IMR-90 (cell line): Measurements from ENCODE around the gene MAP2K2. TPM values are rescaled to one million over a fixed set of nuclear protein-coding genes. Genes with fewer than 3 reads are reported as not detected.

ENCODE experiments used
- ATAC-seq: fragments of 200-7000 bp; cut with Tn5 transposase; 2 replicates; pipeline ENCODE4 v1.9.1; 2020; ENCODE audit warnings: low read depth, mild to moderate bottlenecking, moderate library complexity
- BruUV-seq: library from RNA; stranded (reverse); fragments of 400-500 nt; replicated peaks from 2 replicates; lab custom pipeline; 2021; lab: Mats Ljungman, UMichigan
- CTCF ChIA-PET: fragments of 300-600 bp; formaldehyde crosslinking; extraction: SDS; loops from one replicate; lab custom pipeline; 2021; ENCODE audit warnings: antibody characterized with exemption; lab: Yijun Ruan, JAX
- POLR2A ChIA-PET: fragments of 300-600 bp; sonication (Branson Sonifier 250); formaldehyde crosslinking; loops from one replicate; lab custom pipeline; 2022; ENCODE audit warnings: antibody characterized with exemption; ENCODE audit not compliant: unreplicated experiment; lab: Charles Lee
- DNase-seq: peaks from one replicate; pipeline ENCODE4 v3.0.0; 2013
- H2AFZ ChIP-seq: replicated peaks from 2 replicates; pipeline ENCODE3; 2013; ENCODE audit warnings: low read length, mild to moderate bottlenecking; ENCODE audit not compliant: poor library complexity
- H2AK5ac ChIP-seq: 2 replicates; pipeline ENCODE4 v1.6.1; 2013; ENCODE audit warnings: low read depth, low read length, inconsistent platforms
- H2AK9ac ChIP-seq: replicated peaks from 2 replicates; pipeline ENCODE3; 2013; ENCODE audit warnings: mild to moderate bottlenecking, low read depth, low read length, moderate library complexity; ENCODE audit not compliant: poor library complexity
- H2BK120ac ChIP-seq: 2 replicates; pipeline ENCODE4 v1.6.1; 2013; ENCODE audit warnings: low read depth, low read length, inconsistent platforms
- H2BK15ac ChIP-seq: 3 replicates; pipeline ENCODE4 v1.6.1; 2013; ENCODE audit warnings: low read depth, low read length, inconsistent platforms
- H2BK20ac ChIP-seq: 2 replicates; pipeline ENCODE4 v1.6.1; 2013; ENCODE audit warnings: low read depth, mild to moderate bottlenecking, inconsistent platforms, low read length, moderate library complexity
- H2BK5ac ChIP-seq: 2 replicates; pipeline ENCODE4 v1.6.1; 2013; ENCODE audit warnings: mild to moderate bottlenecking, low read depth, low read length, inconsistent platforms; ENCODE audit not compliant: poor library complexity, severe bottlenecking
- H3K14ac ChIP-seq: replicated peaks from 2 replicates; pipeline ENCODE4 v1.6.1; 2013; ENCODE audit warnings: low read depth, low read length, inconsistent platforms
- H3K18ac ChIP-seq: 2 replicates; pipeline ENCODE4 v1.6.1; 2013; ENCODE audit warnings: low read depth, low read length, control low read depth
- H3K23ac ChIP-seq: 2 replicates; pipeline ENCODE4 v1.6.1; 2013; ENCODE audit warnings: low read depth, low read length, inconsistent platforms
- H3K27ac ChIP-seq: 2 replicates; pipeline ENCODE4 v1.5.1; 2013; ENCODE audit warnings: mild to moderate bottlenecking, control low read depth, low read length; ENCODE audit not compliant: insufficient read depth
- H3K27me3 ChIP-seq: 2 replicates; pipeline ENCODE4 v1.6.1; 2013; ENCODE audit warnings: low read length; ENCODE audit not compliant: control insufficient read depth, insufficient read depth
- H3K36me3 ChIP-seq: 2 replicates; pipeline ENCODE4 v1.6.1; 2013; ENCODE audit warnings: low read length, mixed read lengths; ENCODE audit not compliant: control insufficient read depth, insufficient read depth
- H3K4ac ChIP-seq: 2 replicates; pipeline ENCODE4 v1.6.1; 2013; ENCODE audit warnings: low read depth, low read length, inconsistent platforms
- H3K4me1 ChIP-seq: 2 replicates; pipeline ENCODE4 v1.6.1; 2013; ENCODE audit warnings: low read length, mixed read lengths; ENCODE audit not compliant: control insufficient read depth, insufficient read depth
- H3K4me2 ChIP-seq: 2 replicates; pipeline ENCODE4 v1.6.1; 2013; ENCODE audit warnings: low read depth, mild to moderate bottlenecking, control low read depth, low read length, moderate library complexity
- H3K4me3 ChIP-seq: 2 replicates; pipeline ENCODE4 v1.5.1; 2013; ENCODE audit warnings: low read depth, mild to moderate bottlenecking, control low read depth, low read length, moderate library complexity; ENCODE audit not compliant: insufficient read depth
- H3K56ac ChIP-seq: 2 replicates; pipeline ENCODE4 v1.6.1; 2013; ENCODE audit warnings: low read length, inconsistent platforms; ENCODE audit not compliant: insufficient read depth; ENCODE audit errors: extremely low read depth
- H3K79me1 ChIP-seq, 2 experiments: 2 replicates each; pipeline ENCODE4 v1.6.1; 2013; ENCODE audit warnings: low read length in 2 of 2, inconsistent platforms in 1 of 2, low read depth in 1 of 2
- H3K9ac ChIP-seq: 2 replicates; pipeline ENCODE4 v1.6.1; 2013; ENCODE audit warnings: low read depth, low read length, control low read depth
- H3K9me1 ChIP-seq: 2 replicates; pipeline ENCODE4 v1.6.1; 2013; ENCODE audit warnings: low read length, inconsistent platforms; ENCODE audit not compliant: insufficient read depth
- H3K9me3 ChIP-seq: 2 replicates; pipeline ENCODE4 v1.6.1; 2013; ENCODE audit warnings: low read length; ENCODE audit not compliant: control insufficient read depth, insufficient read depth
- H4K20me1 ChIP-seq: 2 replicates; pipeline ENCODE4 v1.6.1; 2013; ENCODE audit warnings: low read length, inconsistent platforms; ENCODE audit not compliant: insufficient read depth
- H4K5ac ChIP-seq: 2 replicates; pipeline ENCODE4 v1.6.1; 2013; ENCODE audit warnings: mild to moderate bottlenecking, low read depth, low read length, control low read depth
- H4K8ac ChIP-seq, 2 experiments: 2 replicates each; pipeline ENCODE4 v1.6.1; 2013; ENCODE audit warnings: low read depth in 2 of 2, low read length in 2 of 2, control low read depth in 1 of 2, inconsistent platforms in 1 of 2
- H4K91ac ChIP-seq: 2 replicates; pipeline ENCODE4 v1.6.1; 2013; ENCODE audit warnings: low read depth, low read length, inconsistent platforms; ENCODE audit not compliant: insufficient read depth
- BHLHE40 ChIP-seq: fragments of 150-350 bp; IDR thresholded peaks from 2 replicates; pipeline ENCODE4 v1.6.1; 2016; ENCODE audit warnings: mild to moderate bottlenecking, low read depth, low read length
- CEBPB ChIP-seq: IDR thresholded peaks from 2 replicates; pipeline ENCODE4 v1.6.1; 2012; ENCODE audit warnings: low read depth, low read length, improper control_type of control experiment
- MAFK ChIP-seq: IDR thresholded peaks from 2 replicates; pipeline ENCODE4 v1.6.1; 2012; ENCODE audit warnings: low read depth, low read length, improper control_type of control experiment
- MAZ ChIP-seq: IDR thresholded peaks from 2 replicates; pipeline ENCODE4 v1.6.1; 2012; ENCODE audit warnings: low read depth, mild to moderate bottlenecking, low read length, improper control_type of control experiment, moderate library complexity, borderline replicate concordance
- MXI1 ChIP-seq: IDR thresholded peaks from 2 replicates; pipeline ENCODE4 v1.6.1; 2012; ENCODE audit warnings: low read depth, mild to moderate bottlenecking, low read length, moderate library complexity, borderline replicate concordance
- RFX5 ChIP-seq: IDR thresholded peaks from 2 replicates; pipeline ENCODE4 v1.8.0; 2012; ENCODE audit warnings: low read depth, mild to moderate bottlenecking, low read length, moderate library complexity
- SMC3 ChIP-seq: fragments of 150-350 bp; IDR thresholded peaks from 2 replicates; pipeline ENCODE4 v1.6.1; 2016; ENCODE audit warnings: low read depth, mild to moderate bottlenecking, antibody characterized with exemption, low read length, moderate library complexity
- WGBS, 2 experiments: methylation state at CpG; one replicate each; pipeline versions ENCODE4 v1.1.5 to v1.1.7; 2013; ENCODE audit warnings: missing lambda C conversion rate in 2 of 2; ENCODE audit not compliant: insufficient read length in 1 of 2; ENCODE audit errors: extremely low coverage in 2 of 2; 5-methylcytosine and 5-hydroxymethylcytosine counted together
- dilution Hi-C: fragments of 300-500 bp; cut with HindIII; formaldehyde crosslinking; loops from one replicate; pipeline ENCODE4 v1.14.3; 2018; ENCODE audit warnings: low sequenced_read_pairs; ENCODE audit not compliant: unreplicated experiment
- in situ Hi-C: fragments of 300-500 bp; cut with MboI; formaldehyde crosslinking; loops from 3 replicates; pipeline ENCODE4 v1.14.3; 2019; ENCODE audit warnings: low sequenced_read_pairs, inconsistent platforms, mixed read lengths
- intact Hi-C: fragments of 100-400 bp; cut with micrococcal nuclease; formaldehyde crosslinking; loops from 2 replicates; pipeline ENCODE4 v1.10.0; 2022
- polyA plus RNA-seq, 3 experiments: library from polyadenylated mRNA; depleted of rRNA; stranded (reverse); fragments of >200 nt; gene quantifications; 2 replicates each; pipeline ENCODE4 v1.2.3, GENCODE V29; 2012; ENCODE audit warnings: low replicate concordance in 1 of 3
- total RNA-seq: library from RNA; depleted of rRNA; stranded (reverse); fragments of >200 nt; gene quantifications from 2 replicates; pipeline ENCODE4 v1.2.3, GENCODE V29; 2012
- TF ChIP-seq, protein P1 (sequence below): fragments of 150-350 bp; IDR thresholded peaks from 2 replicates; pipeline ENCODE4 v1.6.1; 2017; ENCODE audit warnings: mild to moderate bottlenecking, antibody characterized with exemption, low read length, low read depth
- TF ChIP-seq, protein P2 (sequence below): conservative IDR thresholded peaks from 2 replicates; pipeline ENCODE4 v1.5.1; 2012; ENCODE audit warnings: mild to moderate bottlenecking, low read depth, low read length, improper control_type of control experiment

MAP2K2 gene
- total and polyA plus RNA-seq, 2 of the 4 experiments (the other 2 are of a cell fraction) = 115 to 151 TPM

DNA sequence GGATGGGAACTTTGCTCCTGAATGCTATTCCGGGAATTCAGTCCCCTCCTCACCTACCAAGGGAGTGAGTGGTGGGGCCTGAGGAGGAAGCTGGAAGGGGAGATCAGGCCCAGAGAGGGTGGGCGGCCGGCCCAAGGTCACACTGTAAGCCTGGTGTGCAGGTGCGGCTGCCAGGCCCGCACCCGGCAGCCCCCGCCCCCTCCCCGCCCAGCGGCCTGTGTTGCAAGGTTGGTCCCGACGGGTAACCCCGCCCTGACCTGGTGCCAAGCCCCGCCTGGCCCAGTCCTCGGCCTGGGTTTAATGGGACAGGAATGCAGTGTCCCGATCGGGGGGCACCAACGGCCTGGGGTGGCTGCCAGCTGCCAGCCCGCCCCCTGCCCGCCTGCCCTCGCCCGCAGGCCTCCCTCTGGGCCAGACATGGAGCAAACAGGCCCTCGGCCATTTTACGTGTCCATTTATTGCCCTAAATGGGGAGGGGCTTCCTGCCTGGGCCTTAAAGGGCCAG lies 62.7 kb downstream of the MAP2K2 start:
- no peak overlapping the region for H4K8ac ChIP-seq
- no peak overlapping the region for H3K23ac ChIP-seq
- H3K36me3 ChIP-seq = peaks cover 25% of the 10 kb centered on the region
- DNase-seq (no peak), ATAC-seq (no peak)
- H3K9me3 ChIP-seq = no peaks in the 10 kb centered on the region
- no peaks in the 10 kb centered on the region for H3K27me3 ChIP-seq
- intact Hi-C loops (no loop called here), in situ Hi-C loops (no loop called here), dilution Hi-C loops (no loop called here)
- no peak overlapping the region for H3K18ac ChIP-seq
- no peak overlapping the region for H2BK5ac ChIP-seq
- no peak overlapping the region for H2BK120ac ChIP-seq
- CTCF ChIA-PET = no interaction called here
- H4K91ac ChIP-seq = no peak overlapping the region
- H2BK20ac ChIP-seq = no peak overlapping the region
- H3K4me3 ChIP-seq = no peak overlapping the region
- no peak overlapping the region for H3K14ac ChIP-seq
- peaks cover 45% of the 10 kb centered on the region for H3K4me1 ChIP-seq
- POLR2A ChIA-PET = no interaction called here
- no peak overlapping the region for H2AFZ ChIP-seq
- H3K4me2 ChIP-seq = no peak overlapping the region
- H3K79me1 ChIP-seq = peaks cover 0 to 37% of the 10 kb centered on the region in 2 experiments; a peak in 2 of 4 replicates
- TF ChIP-seq, protein P1, sequence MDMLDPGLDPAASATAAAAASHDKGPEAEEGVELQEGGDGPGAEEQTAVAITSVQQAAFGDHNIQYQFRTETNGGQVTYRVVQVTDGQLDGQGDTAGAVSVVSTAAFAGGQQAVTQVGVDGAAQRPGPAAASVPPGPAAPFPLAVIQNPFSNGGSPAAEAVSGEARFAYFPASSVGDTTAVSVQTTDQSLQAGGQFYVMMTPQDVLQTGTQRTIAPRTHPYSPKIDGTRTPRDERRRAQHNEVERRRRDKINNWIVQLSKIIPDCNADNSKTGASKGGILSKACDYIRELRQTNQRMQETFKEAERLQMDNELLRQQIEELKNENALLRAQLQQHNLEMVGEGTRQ = no peak
- TF ChIP-seq MAFK (no peak), MXI1 (no peak), CEBPB (no peak), BHLHE40 (no peak), RFX5 (no peak), MAZ (no peak), SMC3 (no peak)
- TF ChIP-seq, protein P2, sequence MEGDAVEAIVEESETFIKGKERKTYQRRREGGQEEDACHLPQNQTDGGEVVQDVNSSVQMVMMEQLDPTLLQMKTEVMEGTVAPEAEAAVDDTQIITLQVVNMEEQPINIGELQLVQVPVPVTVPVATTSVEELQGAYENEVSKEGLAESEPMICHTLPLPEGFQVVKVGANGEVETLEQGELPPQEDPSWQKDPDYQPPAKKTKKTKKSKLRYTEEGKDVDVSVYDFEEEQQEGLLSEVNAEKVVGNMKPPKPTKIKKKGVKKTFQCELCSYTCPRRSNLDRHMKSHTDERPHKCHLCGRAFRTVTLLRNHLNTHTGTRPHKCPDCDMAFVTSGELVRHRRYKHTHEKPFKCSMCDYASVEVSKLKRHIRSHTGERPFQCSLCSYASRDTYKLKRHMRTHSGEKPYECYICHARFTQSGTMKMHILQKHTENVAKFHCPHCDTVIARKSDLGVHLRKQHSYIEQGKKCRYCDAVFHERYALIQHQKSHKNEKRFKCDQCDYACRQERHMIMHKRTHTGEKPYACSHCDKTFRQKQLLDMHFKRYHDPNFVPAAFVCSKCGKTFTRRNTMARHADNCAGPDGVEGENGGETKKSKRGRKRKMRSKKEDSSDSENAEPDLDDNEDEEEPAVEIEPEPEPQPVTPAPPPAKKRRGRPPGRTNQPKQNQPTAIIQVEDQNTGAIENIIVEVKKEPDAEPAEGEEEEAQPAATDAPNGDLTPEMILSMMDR = no peak
- no peak overlapping the region for H3K56ac ChIP-seq
- H2AK9ac ChIP-seq = peak overlapping the region; percentile 44
- BruUV-seq = no TSS peak
- H3K9ac ChIP-seq = no peak overlapping the region
- no peak overlapping the region for H3K4ac ChIP-seq
- WGBS, 2 experiments = 69% methylated on average over 12 of the region's 23 CpGs; no CpG with 5 or more reads in 1 of the 2 experiments
- peaks cover 84% of the 10 kb centered on the region for H4K20me1 ChIP-seq
- H2BK15ac ChIP-seq = no peak overlapping the region
- no peak overlapping the region for H2AK5ac ChIP-seq
- no peak overlapping the region for H4K5ac ChIP-seq
- no peak overlapping the region for H3K27ac ChIP-seq
- no peaks in the 10 kb centered on the region for H3K9me1 ChIP-seq
